ENCODE measurements around the gene CIC.

The CIC gene

DNA sequence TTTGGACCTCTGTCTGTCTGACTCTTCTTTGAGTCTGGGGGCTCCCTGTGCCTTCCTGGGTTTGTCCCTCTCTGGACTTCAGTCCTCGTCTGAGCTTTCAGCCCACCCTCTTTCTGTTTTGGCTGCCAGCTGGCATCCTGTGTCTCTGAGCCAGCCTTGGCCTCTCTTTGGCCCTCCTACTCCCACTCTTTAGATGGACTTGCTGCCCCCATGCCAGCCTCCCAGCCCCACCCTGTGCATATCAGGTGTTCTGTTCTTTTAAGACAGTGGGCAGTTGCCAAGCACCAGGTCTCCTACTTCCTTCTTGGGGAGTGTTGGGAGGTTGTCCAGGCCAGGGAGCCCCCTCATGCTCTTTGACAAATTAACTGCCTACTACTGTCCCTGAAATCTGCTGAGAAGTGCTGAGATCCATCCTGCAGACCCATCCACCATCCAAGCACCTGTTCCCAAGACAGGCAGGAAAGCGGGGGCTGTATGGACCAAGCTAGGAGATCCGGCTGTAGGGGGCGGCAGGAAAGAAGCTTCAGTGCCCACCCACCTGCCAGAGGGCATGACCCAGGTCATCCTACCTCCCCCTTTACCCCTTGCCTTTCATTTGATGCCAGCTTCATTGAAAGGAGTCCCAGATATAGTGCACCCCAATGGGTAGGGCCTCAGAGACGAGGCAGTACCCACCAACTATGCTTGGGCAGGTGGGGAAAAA, 9.6 kb downstream of the CIC start:
- no peak for DNase-seq

GRCh38 chr19:42279155-42279901, 10.3 kb downstream of the CIC start:
- DNase-seq = no peak

DNA sequence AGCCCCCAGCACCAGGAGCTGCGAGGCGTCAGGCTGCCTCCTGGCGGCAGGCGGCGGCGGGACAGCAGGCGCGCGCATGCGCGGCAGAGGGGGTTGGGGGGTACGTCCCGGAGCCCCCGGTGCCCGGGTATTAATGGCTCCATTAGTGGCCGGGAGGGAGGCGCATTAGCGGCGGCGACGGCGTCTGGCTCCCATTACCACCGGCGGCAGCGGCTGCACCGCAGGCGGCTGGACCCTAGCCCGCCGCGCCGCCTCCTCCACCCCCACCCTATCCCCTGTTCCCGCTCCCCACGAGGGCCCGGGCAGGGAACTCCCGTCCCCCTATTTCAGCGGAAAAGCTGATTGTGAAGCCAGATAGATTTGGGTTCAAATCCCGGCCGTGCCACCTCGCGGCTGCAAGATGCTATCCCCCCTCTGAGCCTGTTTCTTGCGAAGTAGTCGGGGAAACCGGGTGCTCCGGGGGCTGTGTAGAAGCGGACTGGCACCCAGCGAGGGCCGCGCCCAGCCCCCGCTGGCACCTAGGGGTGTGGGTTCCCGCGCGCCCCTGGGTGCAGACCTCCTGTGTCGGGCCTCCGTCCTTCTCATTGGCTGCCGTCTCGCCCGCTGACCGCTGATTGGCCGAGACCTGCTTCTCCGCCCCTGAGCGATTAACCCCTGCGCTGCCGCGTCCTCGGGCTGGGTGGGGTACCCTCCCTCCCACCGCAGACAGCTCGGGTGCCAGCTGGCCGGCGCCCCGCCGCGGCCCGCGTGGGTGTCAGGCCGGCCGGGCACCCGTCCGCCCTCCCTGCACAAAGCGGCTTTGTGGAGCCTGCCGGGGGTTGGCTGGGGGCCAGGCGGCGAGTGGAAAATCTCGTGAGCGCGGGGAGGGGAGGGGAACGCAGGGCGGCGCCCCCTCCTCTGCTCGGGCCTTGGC, 11.1 kb downstream of the CIC start:
- peak in 1 of 2 experiments; percentile 56 for DNase-seq

- DNase-seq = no peak
Measured at GRCh38 chr19:42280815-42281145, 11.7 kb downstream of the CIC start.

DNA sequence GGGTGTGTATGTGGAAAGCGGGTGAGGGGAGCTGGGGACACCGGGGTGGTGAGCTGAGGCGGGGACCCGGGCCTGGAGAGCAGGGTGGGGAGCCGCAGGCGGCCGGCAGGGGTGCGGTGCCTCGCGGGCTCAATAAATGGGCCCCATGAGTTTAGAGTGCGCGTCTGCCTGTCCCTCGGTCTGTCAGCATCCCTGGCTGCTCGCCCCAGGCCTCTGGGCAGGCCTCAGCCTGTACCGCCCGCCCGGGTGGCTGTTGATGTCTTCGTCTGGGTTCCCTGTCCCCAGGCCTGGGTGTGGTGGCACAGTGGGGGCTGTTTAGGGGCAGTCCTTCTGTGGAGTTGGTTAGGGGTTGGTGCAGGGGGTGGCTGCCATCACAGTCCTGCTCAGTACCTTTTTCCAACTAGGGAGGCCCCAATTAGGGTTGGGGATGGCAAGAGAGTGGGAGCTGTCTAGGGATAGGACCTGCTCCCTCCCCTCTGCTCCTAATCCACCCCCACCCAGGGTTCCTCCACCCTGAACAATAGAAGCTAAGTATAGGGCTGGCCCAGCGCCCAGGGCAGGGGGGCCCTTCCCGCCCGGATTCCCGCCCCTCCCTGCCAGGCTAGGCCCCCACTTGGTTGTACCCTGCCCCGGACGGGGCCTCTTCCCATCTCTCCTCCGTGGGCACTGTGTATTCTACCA, 12.2 kb downstream of the CIC start:
- no peak for DNase-seq

- DNase-seq = no peak
Measured at GRCh38 chr19:42281827-42282762, 13.0 kb downstream of the CIC start.

DNA sequence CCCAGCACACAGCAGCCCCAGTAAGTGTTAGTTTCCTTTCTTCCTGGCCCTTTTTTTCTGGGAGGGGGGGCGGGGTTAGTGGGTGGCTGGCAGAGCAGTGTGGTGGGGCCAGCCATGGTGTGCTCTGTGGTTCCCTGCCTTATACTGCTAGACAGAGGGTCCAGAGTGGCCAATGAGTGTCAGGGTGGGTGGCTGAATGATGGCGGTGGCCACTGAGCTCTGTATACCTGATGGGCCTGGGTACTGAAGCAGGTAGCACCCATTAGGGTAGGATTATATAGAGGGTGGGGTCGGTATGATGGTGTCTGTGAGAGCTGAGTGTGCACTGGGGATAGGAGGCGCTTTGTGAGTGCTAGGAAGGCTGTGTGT, 13.8 kb downstream of the CIC start:
- no peak for DNase-seq

DNA sequence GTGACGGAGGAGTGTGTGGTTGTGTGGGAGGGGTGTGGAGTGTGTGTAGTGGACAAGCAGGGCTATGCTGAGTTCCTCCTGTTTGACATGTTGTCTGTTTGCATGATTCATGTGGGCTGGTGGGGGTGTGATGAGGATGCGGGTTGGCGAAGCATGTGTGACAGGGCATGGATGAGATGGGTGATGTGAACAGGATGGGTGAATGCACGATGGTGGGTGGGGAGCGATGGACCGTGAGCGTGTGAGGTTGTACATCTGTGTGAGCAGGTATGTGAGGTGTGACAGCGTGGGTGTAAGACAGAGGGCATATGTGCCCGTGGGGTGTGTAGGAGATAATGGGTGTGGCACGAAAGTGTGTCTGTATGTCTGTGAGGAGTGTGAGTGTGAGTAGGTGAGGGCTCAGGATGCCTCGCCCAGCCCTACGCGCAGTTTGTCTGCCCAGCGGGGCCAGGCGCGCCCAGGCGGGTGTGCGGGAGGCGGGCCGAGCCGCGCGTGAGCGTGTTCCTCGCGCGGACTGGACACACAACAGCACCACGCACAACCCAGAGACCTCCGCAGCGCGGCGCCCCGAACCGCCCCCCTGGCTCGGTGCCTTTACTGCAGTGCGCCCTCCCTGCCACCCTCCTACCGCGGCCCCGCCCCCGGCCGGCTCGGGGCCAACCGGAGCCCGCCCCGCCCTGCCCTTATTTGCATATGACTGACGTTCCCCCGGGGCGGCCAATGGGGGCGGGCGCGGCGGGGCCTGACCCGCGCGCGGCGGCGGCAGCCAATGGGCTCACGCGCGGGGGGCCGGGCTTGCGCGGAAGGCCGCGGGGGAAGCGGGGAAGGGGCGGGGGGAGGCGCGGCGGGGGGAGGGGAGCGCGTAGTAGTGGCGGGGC, 14.4 kb downstream of the CIC start:
- peak; percentile 53 to 82 for DNase-seq

DNA sequence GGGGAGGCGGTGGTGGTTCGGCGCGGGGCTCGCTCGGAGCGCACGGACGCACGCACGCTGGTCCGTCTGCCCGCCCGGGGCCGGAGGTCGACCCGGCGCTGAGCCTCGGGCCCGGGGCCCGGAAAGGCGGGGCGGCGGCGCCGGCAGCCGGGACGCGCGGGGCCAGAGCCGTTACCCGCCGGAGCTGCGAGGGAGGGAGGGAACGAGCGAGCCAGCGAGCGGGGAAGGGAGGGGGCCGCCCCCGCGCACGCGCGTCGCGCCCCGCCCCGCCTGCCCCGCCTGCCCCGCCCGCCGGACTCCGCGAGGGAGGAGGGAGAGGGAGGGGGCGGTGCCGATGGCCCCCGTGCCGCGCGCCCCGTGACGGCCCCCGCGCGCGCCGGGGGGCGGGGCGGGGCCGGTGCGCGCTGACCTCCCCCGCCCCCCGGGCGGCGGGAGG, 15.0 kb downstream of the CIC start:
- no peak for DNase-seq

DNA sequence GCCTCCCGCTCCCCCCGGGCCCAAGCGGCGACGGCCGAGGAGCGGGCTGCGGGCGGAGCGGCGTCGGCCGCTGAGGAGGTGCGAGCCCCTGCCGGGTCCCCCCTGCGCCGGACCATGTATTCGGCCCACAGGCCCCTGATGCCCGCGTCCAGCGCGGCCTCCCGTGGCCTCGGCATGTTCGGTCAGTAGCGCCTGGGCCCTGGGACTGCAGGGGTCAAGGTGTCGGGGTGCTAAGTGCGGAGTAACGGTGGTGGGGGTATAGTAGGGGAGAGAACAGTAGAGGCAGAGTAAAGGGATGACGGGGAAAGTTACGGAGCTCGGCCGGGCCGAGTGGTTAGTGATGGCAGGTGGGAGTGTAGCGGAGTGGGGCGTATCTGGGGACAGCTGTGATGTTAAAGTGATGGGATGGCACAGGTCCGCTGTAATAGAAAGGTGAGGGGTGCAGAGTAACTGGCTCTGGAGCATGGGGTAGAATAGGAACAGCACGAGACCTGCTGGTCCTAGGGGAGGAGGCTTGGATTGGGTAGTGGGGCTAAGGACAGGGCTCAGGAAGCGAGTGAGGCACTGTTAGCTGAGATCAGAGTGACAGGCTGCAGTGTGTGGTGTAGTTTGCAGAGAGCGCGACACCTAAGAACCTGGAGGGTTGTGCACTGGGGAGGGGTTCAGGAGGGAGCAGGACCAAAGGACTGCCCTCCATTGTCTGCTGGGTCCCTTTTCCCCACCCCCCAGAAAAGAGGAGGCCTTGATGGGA, 15.7 kb downstream of the CIC start:
- no peak for DNase-seq

- DNase-seq = no peak
Measured at GRCh38 chr19:42285541-42285941, 16.5 kb downstream of the CIC start.

DNA sequence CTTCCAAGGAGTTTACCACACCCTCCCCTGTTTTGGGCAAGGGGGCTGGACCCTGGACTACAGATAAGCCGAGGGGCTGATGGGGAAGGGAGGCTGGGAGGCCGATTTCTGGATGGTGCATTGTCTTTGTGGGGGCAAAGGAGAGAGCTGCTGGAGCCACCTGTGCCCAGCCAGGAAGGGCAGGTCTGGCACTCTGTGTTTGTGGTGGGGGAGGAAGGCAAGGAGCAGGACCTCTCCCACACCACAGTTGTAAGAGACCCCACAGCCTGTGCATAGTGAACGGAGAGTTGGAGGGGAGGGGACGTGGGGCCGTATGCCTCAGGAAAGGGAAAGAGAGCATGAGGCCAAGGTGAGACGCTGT, 16.9 kb downstream of the CIC start:
- no peak for DNase-seq

DNA sequence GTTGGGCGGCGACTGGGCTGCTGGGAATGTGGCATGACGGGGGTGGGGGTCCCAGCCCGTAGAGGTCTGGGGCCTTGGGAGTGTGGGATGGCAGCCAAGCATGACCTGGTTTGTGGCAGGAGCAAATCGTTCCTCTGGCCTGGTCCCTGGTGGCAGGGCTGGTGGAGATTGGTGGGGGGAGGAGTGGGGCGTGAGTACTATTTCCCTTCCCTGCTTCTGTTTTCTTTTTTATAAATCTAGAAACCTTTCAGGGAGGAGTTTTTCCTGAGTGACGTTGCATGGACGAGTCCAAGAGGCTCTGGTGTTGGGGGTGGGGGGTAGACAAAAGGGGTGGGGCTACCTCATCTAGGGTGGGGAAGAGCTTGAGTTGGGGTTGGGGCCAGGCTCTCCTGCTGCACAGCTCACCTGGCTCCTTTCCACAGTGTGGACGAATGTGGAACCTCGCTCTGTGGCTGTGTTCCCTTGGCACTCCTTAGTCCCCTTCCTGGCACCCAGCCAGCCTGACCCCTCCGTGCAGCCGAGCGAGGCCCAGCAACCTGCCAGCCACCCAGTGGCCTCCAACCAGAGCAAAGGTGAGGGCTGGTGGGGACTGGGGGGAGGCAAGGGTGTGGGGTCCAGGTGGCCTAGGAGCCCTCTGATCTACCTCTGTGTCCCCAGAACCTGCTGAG, 17.4 kb downstream of the CIC start:
- peak in 1 of 2 experiments; percentile 17 for DNase-seq

- DNase-seq = no peak
Measured at GRCh38 chr19:42287017-42287826, 18.2 kb downstream of the CIC start.

DNA sequence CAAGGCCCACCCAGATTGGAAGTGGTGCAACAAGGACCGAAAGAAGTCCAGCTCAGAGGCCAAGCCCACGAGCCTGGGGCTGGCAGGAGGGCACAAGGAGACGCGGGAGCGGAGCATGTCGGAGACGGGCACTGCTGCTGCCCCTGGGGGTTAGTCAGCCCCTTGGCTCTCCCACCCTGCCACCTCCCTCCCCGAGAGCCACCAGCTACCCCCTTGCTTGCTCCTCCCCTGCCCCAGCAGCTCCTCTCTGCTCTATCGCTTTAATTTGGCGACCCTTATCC, 18.7 kb downstream of the CIC start:
- DNase-seq = no peak

GRCh38 chr19:42288387-42288786, 19.3 kb downstream of the CIC start:
- no peak for DNase-seq

GRCh38 chr19:42288881-42289555, 20.0 kb downstream of the CIC start:
- DNase-seq = no peak

DNA sequence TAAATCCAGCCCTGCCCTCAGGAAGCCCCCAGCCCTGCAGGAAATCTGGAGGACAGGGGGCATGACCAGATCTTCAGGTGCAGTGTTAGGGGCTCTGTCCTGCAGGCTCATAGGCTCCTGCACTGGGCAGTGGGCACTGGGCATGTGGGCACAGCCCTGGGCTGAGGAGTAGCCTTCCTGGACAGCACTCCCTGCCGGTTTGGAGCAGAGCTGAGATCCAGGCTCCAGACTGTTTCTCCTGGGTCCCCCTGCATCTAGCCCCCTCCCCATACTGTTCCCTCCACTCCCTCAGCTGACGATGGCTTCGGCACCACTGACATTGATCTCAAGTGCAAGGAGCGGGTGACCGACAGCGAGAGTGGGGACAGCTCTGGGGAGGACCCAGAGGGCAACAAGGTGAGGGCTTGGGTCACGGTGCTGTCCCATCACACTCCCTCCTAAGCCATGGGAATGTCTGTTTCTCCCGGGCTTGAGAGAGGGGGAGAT, 20.5 kb downstream of the CIC start:
- DNase-seq = no peak
